Epithelial cell of esophagus (primary cell): ENCODE results near the gene AGR2.

Experiments used
- DNase-seq: peaks from one replicate; pipeline ENCODE4 v3.0.0; 2010; ENCODE audit warnings: low read depth
- H3K4me3 ChIP-seq: 2 replicates; pipeline ENCODE4 v1.5.1; 2011; ENCODE audit warnings: mild to moderate bottlenecking, low read length, control low read depth
- TF ChIP-seq, protein P1 (sequence below): IDR thresholded peaks from 2 replicates; pipeline ENCODE4 v1.5.1; 2011; ENCODE audit warnings: low read depth, mild to moderate bottlenecking, low read length, control low read depth, inconsistent platforms; ENCODE audit not compliant: insufficient read depth; ENCODE audit errors: missing control alignments

The AGR2 gene

DNA sequence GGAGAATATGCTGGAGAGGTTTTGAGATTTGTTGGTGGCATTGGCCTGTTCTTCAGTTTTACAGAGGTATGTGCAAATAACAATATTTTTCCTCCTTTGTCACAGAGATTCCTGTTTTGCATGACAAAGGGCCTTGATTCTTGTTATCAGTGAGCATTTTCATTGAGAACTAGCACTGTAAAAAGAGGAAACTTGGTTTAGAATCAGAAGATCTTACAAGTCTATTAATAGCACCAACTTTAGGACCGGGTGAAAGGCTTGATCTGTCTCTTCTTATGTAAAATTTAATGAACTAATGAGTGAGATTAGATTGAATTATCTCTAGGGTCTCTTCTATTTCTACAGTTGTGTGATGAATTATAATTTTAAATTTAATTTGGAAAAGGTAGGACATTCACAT lies 25.7 kb downstream of the AGR2 start:
- H3K4me3 ChIP-seq: no peak overlapping the region
- TF ChIP-seq, protein P1, sequence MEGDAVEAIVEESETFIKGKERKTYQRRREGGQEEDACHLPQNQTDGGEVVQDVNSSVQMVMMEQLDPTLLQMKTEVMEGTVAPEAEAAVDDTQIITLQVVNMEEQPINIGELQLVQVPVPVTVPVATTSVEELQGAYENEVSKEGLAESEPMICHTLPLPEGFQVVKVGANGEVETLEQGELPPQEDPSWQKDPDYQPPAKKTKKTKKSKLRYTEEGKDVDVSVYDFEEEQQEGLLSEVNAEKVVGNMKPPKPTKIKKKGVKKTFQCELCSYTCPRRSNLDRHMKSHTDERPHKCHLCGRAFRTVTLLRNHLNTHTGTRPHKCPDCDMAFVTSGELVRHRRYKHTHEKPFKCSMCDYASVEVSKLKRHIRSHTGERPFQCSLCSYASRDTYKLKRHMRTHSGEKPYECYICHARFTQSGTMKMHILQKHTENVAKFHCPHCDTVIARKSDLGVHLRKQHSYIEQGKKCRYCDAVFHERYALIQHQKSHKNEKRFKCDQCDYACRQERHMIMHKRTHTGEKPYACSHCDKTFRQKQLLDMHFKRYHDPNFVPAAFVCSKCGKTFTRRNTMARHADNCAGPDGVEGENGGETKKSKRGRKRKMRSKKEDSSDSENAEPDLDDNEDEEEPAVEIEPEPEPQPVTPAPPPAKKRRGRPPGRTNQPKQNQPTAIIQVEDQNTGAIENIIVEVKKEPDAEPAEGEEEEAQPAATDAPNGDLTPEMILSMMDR: no peak
- DNase-seq: no peak

- TF ChIP-seq, protein P1: no peak
Observed at GRCh38 chr7:16778476-16778875, 26.3 kb downstream of the AGR2 start.

GRCh38 chr7:16776053-16776452 lies 28.7 kb downstream of the AGR2 start:
- no peak overlapping the region for H3K4me3 ChIP-seq
- TF ChIP-seq, protein P1: no peak
- DNase-seq: no peak

More at GRCh38 chr7:16778476-16778875, 26.3 kb downstream of the AGR2 start:
- DNase-seq: no peak
- no peak overlapping the region for H3K4me3 ChIP-seq

GRCh38 chr7:16774986-16775385 lies 29.8 kb downstream of the AGR2 start:
- TF ChIP-seq, protein P1: no peak
- H3K4me3 ChIP-seq: no peak overlapping the region
- DNase-seq: peak; percentile 78

DNA sequence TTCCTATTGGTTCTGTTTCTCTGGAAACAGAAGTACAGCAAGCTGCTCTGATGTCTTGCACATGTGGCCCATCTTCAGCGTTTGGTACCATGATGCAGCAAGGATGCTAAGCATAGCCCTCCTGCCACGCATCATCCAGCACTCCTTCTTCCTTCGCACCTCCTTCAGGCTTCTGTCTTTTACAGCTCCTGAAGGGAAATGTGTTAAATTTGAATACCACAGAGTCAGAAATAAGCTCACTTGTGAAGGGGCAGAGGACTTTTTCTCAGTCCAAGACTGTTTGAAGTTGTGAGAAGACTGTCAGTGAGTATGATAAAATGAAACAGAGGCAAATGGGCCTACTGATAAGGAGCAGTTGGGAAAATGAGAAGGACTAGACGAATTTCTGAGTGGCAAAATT lies 30.5 kb downstream of the AGR2 start:
- DNase-seq: no peak
- TF ChIP-seq, protein P1: no peak
- H3K4me3 ChIP-seq: no peak overlapping the region

DNA sequence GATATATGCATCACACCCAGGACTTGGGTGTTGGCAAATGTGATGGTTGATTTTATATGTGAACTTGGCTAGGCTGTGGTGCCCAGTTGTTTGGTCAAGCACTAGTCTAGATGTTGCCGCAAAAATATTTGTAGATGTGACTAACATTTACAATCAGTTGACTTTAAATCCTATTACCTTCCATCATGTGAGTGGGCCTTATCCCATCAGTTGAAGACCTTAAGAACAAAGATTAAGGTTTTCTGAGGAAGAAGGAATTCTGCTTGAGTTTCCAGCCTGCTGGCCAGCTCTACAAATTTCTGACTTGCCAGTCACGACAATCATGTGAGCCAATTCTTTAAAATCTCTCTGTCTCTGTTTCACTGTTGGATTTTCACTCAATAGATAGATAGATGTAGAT lies 30.9 kb downstream of the AGR2 start:
- TF ChIP-seq, protein P1: no peak
- DNase-seq: no peak
- no peak overlapping the region for H3K4me3 ChIP-seq

DNA sequence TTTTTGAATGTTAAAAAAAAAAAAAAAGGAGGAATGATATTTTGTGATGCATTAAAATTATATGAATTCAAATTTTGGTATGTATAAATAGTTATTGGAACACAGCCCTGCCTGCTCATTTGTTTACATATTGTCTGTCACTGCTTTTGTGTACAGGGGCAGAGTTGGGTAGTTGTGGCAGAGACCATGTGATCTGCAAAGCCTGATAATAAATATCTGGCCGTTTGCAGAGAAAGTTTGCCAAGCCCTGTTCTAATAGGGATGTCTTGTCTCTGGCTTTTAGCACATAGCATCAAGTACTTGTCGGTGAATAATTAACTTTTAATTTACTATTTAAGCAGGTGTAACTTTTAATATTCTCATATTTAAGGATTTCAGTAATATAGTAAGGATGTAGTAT lies 31.5 kb downstream of the AGR2 start:
- TF ChIP-seq, protein P1: no peak
- DNase-seq: no peak
- H3K4me3 ChIP-seq: no peak overlapping the region
